NOMO-1 treated with dmso at 0.1 percent for 144 hours (cell line): ENCODE results near the gene MBP.
A peak's percentile ranks its signal among the peaks of the same experiment; 100 is the strongest.

ENCODE experiments used
- DNase-seq: peaks from one replicate; lab custom pipeline; 2025; ENCODE audit not compliant: unreplicated experiment; lab: John Stamatoyannopoulos, UW

MBP gene

GRCh38 chr18:77151772-77152520 lies 19.4 kb upstream of the MBP start:
- no peak for DNase-seq

GRCh38 chr18:77151033-77151771 lies 18.6 kb upstream of the MBP start:
- no peak for DNase-seq

GRCh38 chr18:77150588-77150987 lies 18.0 kb upstream of the MBP start:
- no peak for DNase-seq

GRCh38 chr18:77148289-77148688 lies 15.7 kb upstream of the MBP start:
- DNase-seq = no peak

- peak; percentile 67 for DNase-seq
Measured at GRCh38 chr18:77147418-77147852, 14.9 kb upstream of the MBP start.

GRCh38 chr18:77146249-77147080 lies 13.9 kb upstream of the MBP start:
- no peak for DNase-seq

- DNase-seq = no peak
Measured at GRCh38 chr18:77145364-77145901, 12.8 kb upstream of the MBP start.

- DNase-seq = no peak
Measured at GRCh38 chr18:77144451-77145118, 12.0 kb upstream of the MBP start.

GRCh38 chr18:77144046-77144445 lies 11.5 kb upstream of the MBP start:
- DNase-seq = no peak

GRCh38 chr18:77143196-77143595 lies 10.6 kb upstream of the MBP start:
- DNase-seq = no peak

- DNase-seq = no peak
Measured at GRCh38 chr18:77141401-77142118, 9.0 kb upstream of the MBP start.

GRCh38 chr18:77140439-77141109 lies 8.0 kb upstream of the MBP start:
- peak; percentile 28 for DNase-seq

- no peak for DNase-seq
Measured at GRCh38 chr18:77140030-77140429, 7.4 kb upstream of the MBP start.

GRCh38 chr18:77139619-77140018 lies 7.0 kb upstream of the MBP start:
- DNase-seq = no peak

GRCh38 chr18:77138270-77138669 lies 5.7 kb upstream of the MBP start:
- DNase-seq = no peak

- DNase-seq = no peak
Measured at GRCh38 chr18:77137851-77138250, 5.3 kb upstream of the MBP start.

GRCh38 chr18:77136871-77137665 lies 4.5 kb upstream of the MBP start:
- no peak for DNase-seq

- DNase-seq = no peak
Measured at GRCh38 chr18:77136076-77136718, 3.6 kb upstream of the MBP start.
